Colonic mucosa (tissue), 4 donors: Measurements from ENCODE around the gene ARL15. TPM values are rescaled to one million over a fixed set of nuclear protein-coding genes. Genes with fewer than 3 reads are reported as not detected.

ENCODE experiments used
- DNase-seq: peaks from one replicate; pipeline ENCODE4 v3.0.0-alpha.2; 2020
- H3K27ac ChIP-seq: fragments of 200-600 bp; one replicate; pipeline ENCODE4 v1.8.0; 2021
- H3K27me3 ChIP-seq: fragments of 200-600 bp; one replicate; pipeline ENCODE4 v1.8.0; 2021
- H3K36me3 ChIP-seq: fragments of 200-600 bp; one replicate; pipeline ENCODE4 v1.8.0; 2021
- H3K4me1 ChIP-seq: fragments of 200-600 bp; one replicate; pipeline ENCODE4 v1.8.0; 2021; ENCODE audit warnings: mild to moderate bottlenecking
- H3K4me3 ChIP-seq: fragments of 200-600 bp; one replicate; pipeline ENCODE4 v1.8.0; 2021
- H3K9ac ChIP-seq, 2 donors: one replicate each; pipeline ENCODE4 v1.7.0; 2013; ENCODE audit warnings: control low read depth in 2 of 2, low read depth in 2 of 2, low read length in 2 of 2
- H3K9me3 ChIP-seq: fragments of 200-600 bp; one replicate; pipeline ENCODE4 v1.8.0; 2021
- intact Hi-C: fragments of 100-400 bp; cut with DNase I; formaldehyde crosslinking; loops from one replicate; pipeline ENCODE4 v1.14.1; 2022
- total RNA-seq, 2 donors: library from RNA; stranded (reverse); fragmentation: NEBNext Ultra II Directional in 1 of 2; extraction: Animal tissue kit (Norgen Biotek cat#: 25700) in 1 of 2; gene quantifications; one replicate each; pipeline ENCODE4 v1.2.1, GENCODE V29; 2021
- TF ChIP-seq, protein P1 (sequence below): fragments of 200-600 bp; IDR thresholded peaks from one replicate; pipeline ENCODE4 v1.8.0; 2022; ENCODE audit warnings: antibody characterized with exemption, mild to moderate bottlenecking
- donor health status: healthy.
- donor health status: DM: no; HTN: no; CAD: no.
- donor health status: DM: no; HTN: no; CAD: no.

Gene ARL15
- total RNA-seq, 2 donors from 2014 or later = 18.4 to 35.1 TPM

DNA sequence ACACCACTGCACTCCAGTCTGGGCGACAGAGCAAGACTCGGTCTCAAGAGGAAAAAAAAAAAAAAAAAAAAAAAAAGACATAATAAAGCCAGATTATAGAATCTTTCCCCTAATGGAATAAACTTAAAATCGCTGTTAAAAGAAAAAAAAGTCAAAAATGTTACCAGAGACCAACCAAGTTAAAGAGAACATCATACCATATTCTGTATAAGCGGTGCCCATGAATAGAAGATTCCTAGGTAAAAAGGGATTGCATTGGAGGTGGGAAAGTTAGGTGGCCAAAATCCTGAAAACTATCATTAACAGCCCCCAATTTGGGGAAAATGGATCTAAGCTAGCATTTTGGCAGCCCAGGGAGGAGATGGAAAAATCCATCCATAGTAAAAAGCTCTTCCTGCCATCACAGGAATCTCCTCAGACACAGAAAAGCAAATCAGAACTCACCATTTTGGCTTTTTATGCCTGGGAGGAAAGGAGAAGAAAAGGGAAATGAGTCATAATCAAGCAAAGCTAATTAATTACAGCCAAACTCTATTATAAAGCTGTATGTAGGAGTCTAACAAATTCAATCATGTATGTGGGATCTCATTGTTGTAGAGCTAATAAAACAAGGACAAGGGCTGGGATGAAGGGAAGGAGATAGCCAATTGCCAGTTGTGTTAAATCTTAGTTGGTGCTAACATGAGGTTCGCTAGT lies 363.8 kb downstream of the ARL15 start:
- no peak for DNase-seq
- Histone ChIP-seq H3K4me3 (no peak overlapping the region), H3K9ac (no peak overlapping the region), H3K27me3 (no peaks in the 10 kb centered on the region), H3K27ac (no peak overlapping the region), H3K4me1 (no peaks in the 10 kb centered on the region), H3K9me3 (no peaks in the 10 kb centered on the region), H3K36me3 (no peaks in the 10 kb centered on the region)
- intact Hi-C loops = no loop called here
- TF ChIP-seq, protein P1, sequence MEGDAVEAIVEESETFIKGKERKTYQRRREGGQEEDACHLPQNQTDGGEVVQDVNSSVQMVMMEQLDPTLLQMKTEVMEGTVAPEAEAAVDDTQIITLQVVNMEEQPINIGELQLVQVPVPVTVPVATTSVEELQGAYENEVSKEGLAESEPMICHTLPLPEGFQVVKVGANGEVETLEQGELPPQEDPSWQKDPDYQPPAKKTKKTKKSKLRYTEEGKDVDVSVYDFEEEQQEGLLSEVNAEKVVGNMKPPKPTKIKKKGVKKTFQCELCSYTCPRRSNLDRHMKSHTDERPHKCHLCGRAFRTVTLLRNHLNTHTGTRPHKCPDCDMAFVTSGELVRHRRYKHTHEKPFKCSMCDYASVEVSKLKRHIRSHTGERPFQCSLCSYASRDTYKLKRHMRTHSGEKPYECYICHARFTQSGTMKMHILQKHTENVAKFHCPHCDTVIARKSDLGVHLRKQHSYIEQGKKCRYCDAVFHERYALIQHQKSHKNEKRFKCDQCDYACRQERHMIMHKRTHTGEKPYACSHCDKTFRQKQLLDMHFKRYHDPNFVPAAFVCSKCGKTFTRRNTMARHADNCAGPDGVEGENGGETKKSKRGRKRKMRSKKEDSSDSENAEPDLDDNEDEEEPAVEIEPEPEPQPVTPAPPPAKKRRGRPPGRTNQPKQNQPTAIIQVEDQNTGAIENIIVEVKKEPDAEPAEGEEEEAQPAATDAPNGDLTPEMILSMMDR = no peak

DNA sequence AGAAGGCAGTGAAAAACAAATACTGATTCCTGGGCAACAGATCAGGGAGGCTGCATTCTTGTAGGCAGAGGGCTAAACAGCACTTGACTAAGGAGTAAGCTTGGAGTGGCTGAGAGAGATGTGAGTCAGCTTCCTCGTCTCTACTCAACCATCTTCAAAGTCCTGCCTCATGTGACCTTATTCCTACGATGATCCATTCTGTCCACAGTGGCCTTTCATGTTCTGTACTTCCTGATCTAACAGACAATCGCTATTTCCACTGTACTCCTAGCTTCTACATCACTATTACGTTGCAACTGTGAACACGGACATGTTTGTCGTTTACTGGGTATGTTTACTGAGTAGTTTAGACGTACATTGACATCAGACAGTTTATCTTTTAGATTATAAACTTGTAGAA lies 365.4 kb downstream of the ARL15 start:
- no peak for DNase-seq
- TF ChIP-seq, protein P1 = no peak
- Histone ChIP-seq H3K9ac (no peak overlapping the region), H3K27me3 (no peaks in the 10 kb centered on the region), H3K27ac (no peak overlapping the region), H3K4me3 (no peak overlapping the region), H3K4me1 (no peaks in the 10 kb centered on the region), H3K36me3 (no peaks in the 10 kb centered on the region), H3K9me3 (no peaks in the 10 kb centered on the region)
- intact Hi-C loops = no loop called here

DNA sequence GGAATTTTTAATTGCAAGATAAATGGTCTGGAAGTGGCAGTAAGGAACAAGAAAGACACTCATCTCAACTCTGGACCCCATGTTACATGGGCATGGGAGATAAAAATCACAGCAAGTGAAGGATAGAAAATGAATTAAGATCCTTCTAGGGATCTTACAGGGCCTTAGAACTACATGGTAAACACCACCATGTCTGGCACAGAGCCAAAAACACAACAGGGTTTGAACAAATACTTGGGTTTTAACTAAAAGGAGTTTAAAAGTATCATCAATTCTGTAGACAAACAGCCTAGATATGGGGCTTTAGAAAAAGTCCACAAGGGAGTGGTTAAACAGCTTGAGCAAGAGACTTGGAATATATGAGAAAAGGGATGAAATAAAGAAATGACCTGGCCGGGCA lies 366.4 kb downstream of the ARL15 start:
- TF ChIP-seq, protein P1 = no peak
- DNase-seq = no peak

DNA sequence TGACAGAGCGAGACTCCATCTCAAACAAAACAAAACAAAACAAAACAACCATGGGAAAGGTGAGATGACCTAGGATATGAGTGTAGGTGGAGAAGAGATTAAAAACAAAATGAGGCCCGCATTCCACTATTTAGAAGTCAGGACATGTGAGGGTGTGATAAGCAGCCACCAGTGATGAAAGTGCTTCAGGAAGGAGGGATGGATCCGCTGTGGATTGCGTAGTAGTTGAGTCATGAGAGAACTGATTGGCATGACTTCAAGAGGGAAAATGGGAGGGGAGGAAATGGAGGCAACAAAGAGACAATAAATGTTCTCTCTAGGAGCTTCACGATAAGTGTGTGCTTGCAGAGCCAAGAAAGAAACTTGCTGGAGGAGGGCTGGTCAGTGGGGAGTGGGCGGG lies 367.6 kb downstream of the ARL15 start:
- no peak overlapping the region for H3K4me3 ChIP-seq
- H3K4me1 ChIP-seq = no peaks in the 10 kb centered on the region
- TF ChIP-seq, protein P1 = no peak
- H3K27me3 ChIP-seq = no peaks in the 10 kb centered on the region
- H3K27ac ChIP-seq = no peak overlapping the region
- intact Hi-C loops = no loop called here
- no peak for DNase-seq
- no peak overlapping the region for H3K9ac ChIP-seq
- no peaks in the 10 kb centered on the region for H3K9me3 ChIP-seq
- H3K36me3 ChIP-seq = no peaks in the 10 kb centered on the region

More for the DNA sequence above, 366.4 kb downstream of the ARL15 start:
- Histone ChIP-seq H3K9me3 (no peaks in the 10 kb centered on the region), H3K9ac (no peak overlapping the region), H3K4me1 (no peaks in the 10 kb centered on the region), H3K4me3 (no peak overlapping the region), H3K36me3 (no peaks in the 10 kb centered on the region), H3K27ac (no peak overlapping the region), H3K27me3 (no peaks in the 10 kb centered on the region)
- intact Hi-C loops = no loop called here

DNA sequence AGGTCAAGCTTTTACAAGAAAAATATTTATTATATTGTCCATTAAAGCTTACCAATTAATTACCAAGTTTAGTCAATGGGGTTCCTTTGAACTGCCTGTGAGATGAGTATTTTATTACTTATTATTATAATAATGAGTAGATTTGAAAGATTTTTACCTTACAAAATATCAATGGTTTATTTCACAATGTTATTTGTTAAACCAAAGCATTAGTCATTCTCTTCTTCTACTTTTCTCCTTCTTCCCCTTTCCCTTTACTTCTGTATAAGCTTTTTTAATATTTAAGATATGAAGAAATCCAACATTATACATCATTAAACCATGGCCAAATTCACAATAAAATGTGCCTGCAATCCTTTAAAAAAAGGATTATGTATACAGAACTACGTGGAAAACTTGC lies 369.5 kb downstream of the ARL15 start:
- no peak overlapping the region for H3K9ac ChIP-seq
- no peak for DNase-seq
- H3K36me3 ChIP-seq = no peaks in the 10 kb centered on the region
- no peak overlapping the region for H3K4me3 ChIP-seq
- H3K4me1 ChIP-seq = no peaks in the 10 kb centered on the region
- intact Hi-C loops = no loop called here
- no peaks in the 10 kb centered on the region for H3K27me3 ChIP-seq
- H3K9me3 ChIP-seq = no peaks in the 10 kb centered on the region
- no peak overlapping the region for H3K27ac ChIP-seq
- TF ChIP-seq, protein P1 = no peak
